GM21526 (cell line): ENCODE data around the gene TDP2.
A peak's percentile ranks its signal among the peaks of the same experiment; 100 is the strongest.
"Not testable (repeated sequence)": the region's sequence is repeated elsewhere in the genome, so short reads cannot be mapped to it uniquely, and the experiment has no call there.

Experiments
- ATAC-seq: cut with Tn5 transposase; IDR thresholded peaks from one replicate; pipeline ENCODE4 v1.9.1; 2021; ENCODE audit warnings: moderate library complexity; ENCODE audit not compliant: unreplicated experiment, low FRiP score

Gene TDP2

GRCh38 chr6:24666641-24667377 lies at the start of gene TDP2, which contains the start of gene ACOT13:
TDP2 (minus strand) TSS chr6:24666899; CDS start chr6:24666862, 37 bp downstream.
ACOT13 (plus strand) TSS chr6:24667077; CDS start chr6:24667264, 187 bp downstream.
- peak; percentile 96 for ATAC-seq

DNA sequence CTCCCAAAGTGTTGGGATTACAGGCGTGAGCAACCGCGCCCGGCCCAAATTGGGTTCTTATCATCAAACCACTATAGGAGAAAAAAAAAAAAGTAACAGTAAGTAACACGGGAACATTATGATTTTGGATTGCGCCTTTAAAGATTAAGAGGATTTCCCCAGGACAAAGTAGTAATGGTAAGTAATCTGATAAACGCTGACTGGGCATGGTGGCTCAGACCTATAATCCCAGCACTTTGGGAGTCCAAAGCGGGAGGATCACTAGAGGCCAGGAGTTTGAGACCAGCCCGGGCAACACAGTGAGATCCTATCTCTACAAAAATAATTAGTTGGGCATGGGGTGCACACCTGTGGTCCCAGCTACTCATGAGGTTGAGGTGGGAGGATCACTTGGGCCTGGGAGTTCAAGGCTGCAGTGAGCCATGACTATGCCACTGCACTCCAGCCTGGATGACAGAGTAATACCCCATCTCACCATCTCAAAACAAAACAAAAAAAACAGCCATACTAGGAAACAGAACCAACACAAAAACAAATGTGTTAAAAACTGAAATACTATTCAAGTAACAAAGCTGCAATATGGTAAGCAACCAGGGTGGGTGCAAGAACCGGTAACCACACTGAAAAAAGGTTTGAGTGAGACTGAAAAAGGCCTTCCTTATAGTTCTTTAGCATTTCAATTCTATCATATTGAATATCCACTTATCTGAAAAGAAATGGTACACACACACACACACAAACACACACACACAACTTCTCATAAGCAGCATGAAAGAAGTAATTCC lies 44.0 kb upstream of the TDP2 start:
- no peak for ATAC-seq

GRCh38 chr6:24709014-24709711 lies 42.5 kb upstream of the TDP2 start:
- ATAC-seq, result no peak

DNA sequence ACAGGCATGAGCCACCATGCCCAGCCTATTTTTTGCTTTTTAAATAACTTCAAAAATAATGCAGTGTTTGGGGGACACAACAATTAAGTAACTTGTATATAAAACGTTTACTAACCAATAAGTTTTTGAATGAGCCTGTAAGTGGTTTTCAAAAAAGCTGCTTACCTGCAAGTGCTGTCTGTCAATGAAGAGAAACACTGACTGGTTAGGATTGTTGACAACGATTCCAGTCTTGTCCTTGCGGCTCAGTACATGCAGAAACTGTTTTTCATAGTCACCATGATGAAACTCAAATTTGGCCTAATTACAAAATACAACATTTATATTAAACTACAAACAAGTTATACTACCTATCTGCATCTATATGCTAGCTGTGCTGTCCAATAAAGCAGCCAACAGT lies 41.9 kb upstream of the TDP2 start:
- ATAC-seq, result no peak

DNA sequence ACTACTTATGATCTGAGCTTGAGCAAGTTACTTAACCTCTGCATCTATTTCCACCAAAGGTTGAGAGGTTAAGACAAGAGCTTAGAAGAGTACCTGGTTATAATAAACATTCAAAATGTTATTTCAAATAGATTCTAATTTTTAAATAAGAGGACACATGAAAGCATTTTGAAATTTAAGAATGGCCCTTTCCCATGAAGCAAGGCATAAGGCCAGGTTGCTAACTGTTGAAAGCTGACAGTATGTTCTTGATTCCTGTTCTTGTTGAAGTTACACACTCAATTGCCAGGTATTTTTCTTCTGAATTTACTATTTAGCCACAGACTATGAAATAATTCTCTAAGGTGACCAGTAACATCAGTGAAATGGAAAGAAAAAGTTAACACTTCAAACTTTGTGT lies 37.8 kb upstream of the TDP2 start:
- ATAC-seq, result no peak

- ATAC-seq, result no peak
Observed at GRCh38 chr6:24702720-24703282, 36.1 kb upstream of the TDP2 start.

DNA sequence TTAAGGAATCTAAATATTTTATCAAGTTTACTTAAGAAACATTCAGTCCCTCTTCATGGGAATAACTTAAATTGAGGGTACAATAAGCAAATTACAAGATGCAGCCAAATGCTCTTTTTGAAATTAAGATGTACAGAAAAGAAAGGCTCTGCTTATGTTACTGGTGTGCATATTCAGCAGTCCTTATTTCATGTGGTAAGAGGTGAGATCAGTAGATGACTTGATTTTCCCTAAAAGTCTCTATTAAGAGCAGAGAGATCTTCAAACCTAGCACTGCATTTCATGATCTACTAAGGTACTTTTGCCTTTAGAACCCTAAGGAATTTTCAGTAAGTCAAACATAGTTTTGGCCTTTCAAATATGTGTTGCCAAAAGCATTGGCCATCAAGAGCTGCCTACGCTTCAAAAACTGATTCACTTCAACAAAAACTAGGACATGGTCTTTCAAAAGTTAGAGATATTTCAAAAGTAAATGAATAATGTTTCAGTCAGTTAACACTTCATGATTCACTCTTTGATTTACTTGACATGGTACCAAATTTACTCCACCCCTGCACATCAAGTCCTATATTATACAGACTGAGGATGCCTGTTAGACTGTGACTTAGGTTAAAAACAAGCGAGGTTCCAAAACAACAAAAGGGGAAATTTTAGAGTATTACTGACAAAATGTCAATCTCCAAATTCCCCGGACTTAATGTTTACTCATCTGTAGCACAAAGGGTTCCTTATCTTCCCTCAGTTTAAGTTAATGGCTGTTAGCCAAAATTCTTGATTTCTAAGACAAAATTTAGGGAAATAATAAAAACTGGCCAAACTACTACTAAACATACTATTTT lies 33.0 kb upstream of the TDP2 start:
- no peak for ATAC-seq

GRCh38 chr6:24696097-24696496 lies 29.4 kb upstream of the TDP2 start:
- ATAC-seq, result no peak

- not testable (repeated sequence) for ATAC-seq
Observed at GRCh38 chr6:24695635-24696034, 28.9 kb upstream of the TDP2 start.

DNA sequence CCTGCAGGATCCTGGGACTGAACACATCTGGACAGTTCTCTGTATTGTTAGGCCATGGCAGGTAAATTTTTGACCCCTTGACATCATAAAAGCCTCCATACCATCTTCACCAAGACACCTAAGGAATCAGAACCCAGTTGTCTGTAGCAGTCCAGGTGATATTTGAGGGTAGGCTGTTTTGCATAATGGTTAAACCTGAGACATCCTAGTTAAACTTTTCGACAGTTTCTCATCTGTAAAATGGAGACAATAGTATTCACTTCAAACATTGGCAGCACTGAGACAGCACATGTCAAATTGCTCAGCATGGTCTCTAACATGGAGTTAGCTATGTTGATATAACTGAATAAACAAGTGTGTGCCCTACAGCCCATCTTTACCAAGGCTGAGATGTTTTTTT lies 27.5 kb upstream of the TDP2 start:
- ATAC-seq, result no peak

- no peak for ATAC-seq
Observed at GRCh38 chr6:24692848-24693592, 26.3 kb upstream of the TDP2 start.

DNA sequence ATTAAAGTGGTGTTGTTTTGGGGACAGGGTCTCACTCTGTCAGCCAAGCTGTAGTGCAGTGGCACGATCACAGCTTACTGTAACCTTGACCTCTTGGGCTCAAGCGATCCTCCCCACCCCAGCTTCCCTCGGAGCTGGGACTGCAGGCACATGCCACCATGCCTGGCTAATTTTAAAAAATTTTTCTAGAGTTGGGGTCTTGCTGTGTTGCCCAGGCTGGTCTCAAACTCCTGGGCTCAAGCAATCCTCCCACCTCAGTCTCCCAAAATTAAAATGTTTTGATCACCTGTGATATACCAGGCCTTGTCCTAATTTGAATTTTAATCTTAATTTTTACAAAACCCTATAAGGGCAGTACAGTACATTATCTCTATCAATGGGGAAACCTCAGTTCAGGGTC lies 25.7 kb upstream of the TDP2 start:
- no peak for ATAC-seq

GRCh38 chr6:24692003-24692402 lies 25.3 kb upstream of the TDP2 start:
- ATAC-seq, result no peak

- ATAC-seq, result no peak
Observed at GRCh38 chr6:24691550-24691949, 24.9 kb upstream of the TDP2 start.

DNA sequence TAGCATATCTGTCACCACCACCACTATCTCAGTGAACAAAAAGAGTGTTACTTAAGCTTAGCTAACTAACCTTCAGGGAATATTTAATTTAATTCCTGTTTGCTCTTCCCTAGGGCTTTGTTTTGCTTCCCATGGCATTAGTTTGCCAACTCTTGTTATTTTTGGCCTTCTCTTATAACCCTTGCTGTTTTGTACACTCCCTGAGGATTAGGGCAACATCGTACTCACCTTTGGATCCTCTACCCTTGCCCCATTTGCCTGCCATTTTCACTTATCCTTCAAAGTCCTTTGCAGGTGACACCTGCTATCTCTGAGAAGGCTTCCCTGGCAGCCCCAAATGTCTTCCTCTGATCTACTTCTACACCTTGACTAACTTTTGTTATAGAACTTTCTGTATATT lies 23.9 kb upstream of the TDP2 start:
- ATAC-seq, result no peak

- no peak for ATAC-seq
Observed at GRCh38 chr6:24689964-24690363, 23.3 kb upstream of the TDP2 start.

DNA sequence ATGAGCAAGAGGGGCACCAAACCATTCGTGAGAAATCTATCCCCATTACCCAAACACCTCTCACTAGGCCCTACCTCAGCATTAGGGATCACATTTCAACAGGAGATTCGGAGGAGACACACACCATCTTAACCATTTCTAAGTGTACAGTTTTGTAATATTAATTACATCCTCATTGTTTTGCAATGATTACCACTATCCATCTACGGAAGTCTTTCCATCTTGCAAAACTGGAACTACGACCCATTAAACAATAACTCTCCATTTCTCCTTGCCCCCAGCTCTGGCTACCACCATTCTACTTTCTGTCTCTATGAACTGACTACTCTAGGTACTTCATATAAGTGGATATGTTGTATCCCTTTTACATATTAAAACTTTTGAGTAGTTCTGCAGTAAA lies 20.2 kb upstream of the TDP2 start:
- no peak for ATAC-seq

GRCh38 chr6:24686408-24686807 lies 19.7 kb upstream of the TDP2 start:
- no peak for ATAC-seq
